ENCODE results near the gene ABCA8. TPM values are rescaled to one million over a fixed set of nuclear protein-coding genes. Genes with fewer than 3 reads are reported as not detected.
"Not testable (repeated sequence)": the region's sequence is repeated elsewhere in the genome, so short reads cannot be mapped to it uniquely, and the experiment has no call there.

The ABCA8 gene
- polyA plus RNA-seq, 2 of the 4 experiments (the other 2 are of a cell fraction), result 0.26 to 0.34 TPM

DNA sequence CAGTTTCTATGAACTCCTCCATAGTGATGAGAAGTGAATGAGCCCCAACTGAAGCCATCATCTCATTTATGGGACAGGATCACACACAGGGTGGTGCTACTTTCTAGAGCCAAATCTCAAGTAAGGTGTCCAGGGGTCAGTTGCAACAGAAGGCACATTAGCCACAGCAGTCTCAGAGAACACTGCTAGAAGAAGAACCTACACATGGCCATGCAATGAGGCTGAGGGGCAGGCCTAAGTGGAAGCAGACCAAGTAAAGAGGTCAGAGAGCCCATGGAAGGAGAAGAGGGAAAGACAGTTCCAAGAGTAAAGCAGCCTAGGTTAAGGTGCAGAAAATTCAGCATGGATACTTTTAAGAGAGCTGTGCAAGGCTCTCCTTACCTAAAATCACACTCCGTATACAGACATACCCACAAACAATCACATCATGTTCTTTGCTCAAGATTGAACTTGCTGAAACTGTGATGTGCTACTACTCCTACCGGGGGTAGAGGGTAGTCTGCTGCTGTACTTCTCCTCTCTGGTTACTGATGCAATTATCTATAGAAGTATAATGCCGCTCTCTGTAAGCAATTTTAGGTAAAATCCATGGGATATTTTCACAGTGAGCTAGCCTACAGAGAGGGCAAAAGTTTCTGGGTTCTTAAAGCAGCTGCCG lies 1.7 kb downstream of the ABCA8 start:
- CTCF ChIA-PET, result no interaction called here

DNA sequence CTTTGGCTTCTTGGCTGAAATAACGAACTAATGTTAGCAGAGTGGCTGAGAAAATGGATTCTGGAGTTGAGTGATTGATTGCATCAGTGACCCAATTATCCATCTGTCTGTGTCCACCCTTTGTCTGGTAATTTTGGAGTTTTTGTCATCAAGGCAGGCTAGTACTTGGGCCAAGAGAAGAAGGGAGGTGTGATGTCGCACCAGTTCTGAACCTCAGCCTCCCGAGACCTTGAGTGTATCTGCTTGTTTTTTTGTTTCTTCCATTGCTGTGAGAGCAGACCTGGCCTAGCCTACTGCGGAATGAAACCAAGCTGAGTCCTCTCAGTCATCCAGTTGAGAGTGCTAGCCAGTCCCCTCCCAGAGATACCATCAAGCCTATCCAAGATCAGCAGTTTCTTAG lies 4.5 kb downstream of the ABCA8 start:
- POLR2A ChIA-PET, result no interaction called here
- no peak for TF ChIP-seq BHLHE40 (IDR thresholded peaks at IDR 0.05; ENCODE audit: low read depth, low read length)
- no peak for TF ChIP-seq USF2 (IDR thresholded peaks at IDR 0.05)
- no peak for TF ChIP-seq ZC3H11A (IDR thresholded peaks at IDR 0.05)
- no peak for TF ChIP-seq EHMT2 (IDR thresholded peaks at IDR 0.05; ENCODE audit: low read depth)
- TF ChIP-seq HES2 (IDR thresholded peaks at IDR 0.05), result no peak
- no peak for TF ChIP-seq JUN (IDR thresholded peaks at IDR 0.05)
- TF ChIP-seq POLR2A (IDR thresholded peaks at IDR 0.05; ENCODE audit: low read length), result no peak
- TF ChIP-seq ZFP36 (IDR thresholded peaks at IDR 0.05; ENCODE audit: borderline replicate concordance, partially characterized antibody), result no peak
- no peak for TF ChIP-seq HOXA7 (CRISPR knock-in tag; IDR thresholded peaks at IDR 0.05)
- TF ChIP-seq BCL3 (IDR thresholded peaks at IDR 0.05), result no peak
- TF ChIP-seq, protein P1, sequence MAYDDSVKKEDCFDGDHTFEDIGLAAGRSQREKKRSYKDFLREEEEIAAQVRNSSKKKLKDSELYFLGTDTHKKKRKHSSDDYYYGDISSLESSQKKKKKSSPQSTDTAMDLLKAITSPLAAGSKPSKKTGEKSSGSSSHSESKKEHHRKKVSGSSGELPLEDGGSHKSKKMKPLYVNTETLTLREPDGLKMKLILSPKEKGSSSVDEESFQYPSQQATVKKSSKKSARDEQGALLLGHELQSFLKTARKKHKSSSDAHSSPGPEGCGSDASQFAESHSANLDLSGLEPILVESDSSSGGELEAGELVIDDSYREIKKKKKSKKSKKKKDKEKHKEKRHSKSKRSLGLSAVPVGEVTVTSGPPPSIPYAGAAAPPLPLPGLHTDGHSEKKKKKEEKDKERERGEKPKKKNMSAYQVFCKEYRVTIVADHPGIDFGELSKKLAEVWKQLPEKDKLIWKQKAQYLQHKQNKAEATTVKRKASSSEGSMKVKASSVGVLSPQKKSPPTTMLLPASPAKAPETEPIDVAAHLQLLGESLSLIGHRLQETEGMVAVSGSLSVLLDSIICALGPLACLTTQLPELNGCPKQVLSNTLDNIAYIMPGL (CRISPR knock-in tag; IDR thresholded peaks at IDR 0.05; ENCODE audit: borderline replicate concordance), result no peak
- no peak for TF ChIP-seq HOXB13 (CRISPR knock-in tag; IDR thresholded peaks at IDR 0.05; ENCODE audit: low read depth)
- no peak for TF ChIP-seq CTCF (IDR thresholded peaks at IDR 0.05)
- no peak for TF ChIP-seq KDM5A (IDR thresholded peaks at IDR 0.05)

More for the DNA sequence above, 1.7 kb downstream of the ABCA8 start:
- POLR2A ChIA-PET, result no interaction called here
- no peak for DNase-seq (ENCODE audit: low read depth in 1 of 2, low spot score in 1 of 2)
- no peak for ATAC-seq
- FAIRE-seq, result no peak
- Histone ChIP-seq H3K4me2 (no peak overlapping the region), H3K4me1 (no peaks in the 10 kb centered on the region), H3K27ac (no peak overlapping the region), H3K4me3 (no peak overlapping the region), H3K9me3 (no peaks in the 10 kb centered on the region)
- WGBS (ENCODE audit: missing lambda C conversion rate), result 56% methylated on average over 4 of the region's 4 CpGs
- TF ChIP-seq HEYL (CRISPR knock-in tag; IDR thresholded peaks at IDR 0.05) (no peak), MAFK (IDR thresholded peaks at IDR 0.05; ENCODE audit: partially characterized antibody) (no peak), FOSL2 (IDR thresholded peaks at IDR 0.05) (no peak), FOSL2 (CRISPR knock-in tag; IDR thresholded peaks at IDR 0.05) (no peak)
- TF ChIP-seq, protein P1 (CRISPR knock-in tag; IDR thresholded peaks at IDR 0.05; ENCODE audit: borderline replicate concordance), result no peak

GRCh38 chr17:68947868-68948267 lies 7.3 kb downstream of the ABCA8 start:
- H3K27ac ChIP-seq; CTCF ChIA-PET; H3K9me3 ChIP-seq; DNase-seq (ENCODE audit: low read depth in 1 of 2, low spot score in 1 of 2); FAIRE-seq; ATAC-seq; H3K4me3 ChIP-seq; POLR2A ChIA-PET; H3K4me1 ChIP-seq; H3K4me2 ChIP-seq: not testable (repeated sequence)
- WGBS (ENCODE audit: missing lambda C conversion rate), result 19% methylated on average over 1 of the region's 1 CpG

More for the DNA sequence above, 4.5 kb downstream of the ABCA8 start:
- FAIRE-seq (no peak), DNase-seq (ENCODE audit: low read depth in 1 of 2, low spot score in 1 of 2) (no peak), ATAC-seq (no peak)
- WGBS (ENCODE audit: missing lambda C conversion rate), result 37% methylated on average over 4 of the region's 4 CpGs
- CTCF ChIA-PET, result no interaction called here
- Histone ChIP-seq H3K4me2 (no peak overlapping the region), H3K27ac (no peak overlapping the region), H3K9me3 (no peaks in the 10 kb centered on the region), H3K4me1 (no peaks in the 10 kb centered on the region), H3K4me3 (no peak overlapping the region)
